GM20431 (cell line): Measurements from ENCODE around the gene GSC.
"Not testable (repeated sequence)": the region's sequence is repeated elsewhere in the genome, so short reads cannot be mapped to it uniquely, and the experiment has no call there.

Source experiments
- in situ Hi-C: fragments of 300-500 bp; cut with MseI, MboI; formaldehyde crosslinking; loops from one replicate; pipeline ENCODE4 v1.15.0; 2020; ENCODE audit warnings: low sequenced_read_pairs; ENCODE audit not compliant: unreplicated experiment

GSC gene

DNA sequence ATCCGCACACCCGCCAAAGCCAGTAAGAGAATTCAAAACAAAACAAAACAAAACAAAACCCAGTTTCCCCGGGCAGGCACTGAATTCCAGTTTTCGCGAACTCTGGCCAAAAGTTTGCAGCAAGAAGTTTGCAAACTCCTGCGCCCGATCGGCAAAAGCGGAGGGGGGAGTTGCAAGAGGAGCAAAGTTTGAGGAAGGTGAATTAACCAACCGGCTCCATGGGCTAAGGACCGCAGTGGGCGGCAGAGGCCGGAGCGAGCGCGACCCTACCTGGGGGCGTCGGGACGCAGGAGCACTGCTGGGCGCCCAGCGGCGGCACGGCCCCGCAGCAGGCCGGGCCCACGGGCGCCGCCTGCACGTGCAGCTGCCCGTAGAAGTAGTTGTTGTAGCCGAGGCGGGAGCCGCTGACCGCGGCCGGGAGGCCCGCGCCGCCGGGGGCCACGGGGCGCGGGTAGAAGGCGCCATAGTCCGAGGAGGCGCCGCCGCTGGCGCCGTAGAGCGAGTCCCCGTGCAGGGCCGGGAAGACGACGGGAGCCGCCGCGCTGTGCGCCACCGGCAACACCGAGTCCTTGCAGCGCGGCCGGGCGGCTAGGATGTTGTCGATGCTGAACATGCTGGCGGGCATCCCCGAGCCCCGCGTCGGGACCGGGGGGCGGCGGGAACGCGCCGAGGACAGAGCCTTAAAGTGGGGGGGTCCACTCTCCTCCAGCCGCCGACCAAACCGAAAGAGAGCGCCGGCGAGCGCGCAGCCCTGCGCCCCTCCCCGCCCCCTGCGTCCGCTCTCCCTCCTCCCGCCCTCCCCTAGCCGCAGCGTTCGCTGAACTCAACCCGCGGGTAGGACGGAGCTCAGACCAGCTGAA, at the start of gene GSC:
Gene GSC (minus strand): TSS at position 723 of the 860 bp plus-strand sequence. CDS start 98 bp downstream, at position 625.
- in situ Hi-C loops = no loop called here

DNA sequence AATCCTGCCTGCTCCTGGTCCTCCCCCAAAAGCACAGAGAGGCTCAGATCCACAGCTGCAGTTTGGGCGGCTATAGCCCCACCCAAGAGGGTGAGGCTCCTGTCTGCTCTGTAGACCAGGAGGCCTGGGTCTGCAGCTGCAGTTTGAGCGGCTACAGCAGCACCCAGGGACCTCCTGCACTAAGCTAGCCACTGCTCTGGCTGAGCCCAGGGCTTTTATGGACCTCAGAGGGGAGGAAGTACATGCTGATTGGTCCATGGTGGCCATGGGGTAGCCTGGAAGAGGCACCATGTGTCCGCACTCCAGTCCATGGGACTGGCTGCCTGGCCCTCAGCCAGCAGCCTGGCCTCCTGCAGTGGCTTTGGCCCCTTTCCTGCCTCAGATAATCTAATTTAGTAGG, 49.6 kb upstream of the GSC start:
- in situ Hi-C loops = no loop called here

DNA sequence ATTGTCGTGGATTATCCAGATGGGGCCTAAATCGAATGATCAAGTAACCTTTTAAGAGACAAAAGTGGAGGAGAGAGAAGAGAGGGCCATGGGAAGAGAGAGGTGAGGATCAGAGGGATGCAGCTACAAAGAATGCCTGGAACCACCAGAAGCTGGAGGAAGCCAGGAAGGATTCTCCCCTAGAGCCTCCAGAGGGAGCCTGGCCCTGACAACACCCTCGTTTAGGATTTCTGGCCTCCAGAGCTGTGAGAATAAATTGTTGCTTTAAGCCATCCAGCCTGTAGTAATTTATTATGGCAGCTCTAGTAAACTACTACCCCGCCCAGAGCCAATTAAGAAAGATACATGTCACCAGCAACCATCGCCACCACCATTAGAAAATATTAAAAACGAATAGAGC, 46.2 kb upstream of the GSC start:
- in situ Hi-C loops = no loop called here

DNA sequence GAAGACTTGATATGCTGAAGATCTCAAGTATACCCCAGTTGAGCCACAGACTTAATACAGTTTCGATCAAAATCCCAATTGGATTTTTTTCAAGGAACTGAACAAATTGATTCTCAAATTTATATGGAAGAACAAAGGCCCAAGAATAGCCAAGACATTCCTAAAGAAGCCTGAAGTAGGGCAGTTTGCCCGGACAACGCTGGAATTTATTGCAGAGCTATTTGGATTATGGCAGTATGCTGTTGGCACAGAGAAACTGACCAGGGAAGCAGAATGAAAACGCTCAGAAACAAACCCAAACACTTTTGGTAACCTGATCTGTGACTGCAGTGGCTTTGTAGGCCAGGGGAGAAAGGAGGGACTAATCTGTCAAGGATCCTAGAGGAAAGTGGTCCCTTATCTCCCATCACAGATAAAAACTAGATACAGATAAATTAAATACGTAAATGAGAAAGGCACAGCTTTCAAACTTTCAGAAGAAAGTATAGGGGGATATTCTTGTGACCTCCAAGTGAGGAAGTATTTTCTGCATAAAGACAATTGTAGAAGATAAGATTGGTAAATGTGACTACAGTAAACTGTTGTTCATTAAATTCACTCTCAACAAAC, 35.9 kb upstream of the GSC start:
- in situ Hi-C loops = no loop called here

DNA sequence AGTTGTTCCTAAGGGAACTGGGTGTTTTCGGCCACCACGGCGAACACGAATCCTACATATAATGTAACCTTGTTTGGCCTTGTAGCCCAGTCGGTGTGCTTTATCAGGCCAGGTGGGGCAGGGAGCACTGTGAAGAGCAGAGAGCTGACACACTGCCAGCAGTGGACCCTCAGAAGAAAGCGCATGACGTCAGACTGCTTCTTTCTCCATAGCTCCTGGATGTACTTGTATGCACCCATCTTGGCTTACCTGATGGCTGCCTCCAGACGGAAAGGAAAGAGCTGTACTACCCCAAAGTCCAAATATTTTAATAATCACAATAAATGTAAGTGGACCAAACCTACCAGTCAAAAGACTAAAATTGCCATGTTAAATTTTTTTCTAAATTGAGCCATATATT, 31.3 kb upstream of the GSC start:
- in situ Hi-C loops = no loop called here

DNA sequence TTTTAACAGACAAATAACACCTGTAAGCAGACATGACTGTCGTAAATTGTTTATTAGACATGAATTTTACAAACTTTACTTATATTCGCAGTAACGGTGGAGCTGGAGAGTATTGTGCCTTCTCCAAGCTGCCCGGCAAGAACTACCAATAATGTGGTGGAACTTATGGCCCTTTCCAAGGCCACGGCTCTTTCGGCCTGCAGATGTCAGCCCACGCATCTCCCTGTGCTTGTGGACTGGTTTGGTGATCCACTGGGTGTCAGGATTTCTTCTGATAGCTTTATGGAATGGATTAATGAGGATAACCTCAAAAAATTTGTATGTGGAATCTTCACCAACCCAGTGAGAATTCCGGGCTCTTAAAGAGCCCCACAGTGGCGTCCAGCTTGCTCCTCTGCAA, 30.9 kb upstream of the GSC start:
- in situ Hi-C loops = not testable (repeated sequence)

DNA sequence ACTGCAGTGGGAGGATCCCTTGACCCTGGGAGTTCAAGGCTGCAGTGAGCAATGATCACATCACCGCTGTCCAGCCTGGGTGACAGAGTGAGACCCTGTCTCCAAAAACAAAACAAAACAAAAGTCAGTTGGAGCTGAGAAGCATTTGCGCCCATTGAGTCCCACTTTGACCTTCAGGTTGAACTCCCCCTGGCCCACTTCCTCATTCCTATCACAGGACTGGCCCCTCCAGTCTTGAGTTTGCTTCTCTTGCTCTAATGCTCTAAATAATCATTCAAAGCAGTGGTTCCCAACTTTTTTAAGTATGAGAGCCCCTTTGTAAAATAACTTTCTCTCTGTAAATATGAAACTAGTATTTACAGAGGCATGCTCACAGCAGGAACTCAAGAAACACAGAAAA, 28.0 kb upstream of the GSC start:
- in situ Hi-C loops = no loop called here

DNA sequence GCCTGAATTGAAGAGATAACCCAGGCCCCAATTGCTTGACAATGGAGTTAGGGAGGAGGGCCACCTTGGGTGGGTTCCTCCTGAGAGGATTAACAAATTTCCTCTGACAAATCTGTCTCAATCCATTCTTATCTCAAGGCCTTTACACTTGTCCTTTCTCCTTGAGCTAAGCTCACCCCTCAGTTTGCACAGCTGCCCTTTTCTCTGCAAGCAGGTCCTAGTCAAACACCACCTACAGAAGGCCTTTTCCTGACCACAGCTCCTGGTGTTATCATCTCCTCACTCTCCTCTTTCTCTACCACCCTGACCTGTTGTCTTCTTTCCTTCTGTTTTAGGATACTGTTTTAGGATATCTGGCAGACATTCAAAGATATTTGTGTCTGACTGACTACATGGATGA, 26.4 kb upstream of the GSC start:
- in situ Hi-C loops = no loop called here

DNA sequence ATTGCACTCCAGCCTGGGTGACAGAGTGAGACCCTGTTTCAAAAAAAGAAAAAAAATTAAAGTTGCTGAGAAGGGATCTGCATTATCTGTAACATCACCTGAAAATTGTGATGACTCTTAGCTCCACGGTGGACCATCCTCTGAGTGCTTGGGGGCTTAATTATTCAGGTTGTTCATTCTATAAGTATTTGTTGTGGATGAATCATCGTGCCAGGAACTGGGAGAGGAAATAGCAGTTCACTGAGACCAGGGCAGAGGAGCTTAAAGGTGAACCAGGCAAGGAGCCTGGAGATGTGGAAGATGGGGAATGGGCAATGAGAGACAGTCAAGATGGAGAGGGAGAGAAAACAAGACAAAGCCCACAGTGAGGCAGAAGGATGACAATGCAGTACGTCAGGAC, 25.5 kb upstream of the GSC start:
- in situ Hi-C loops = no loop called here

DNA sequence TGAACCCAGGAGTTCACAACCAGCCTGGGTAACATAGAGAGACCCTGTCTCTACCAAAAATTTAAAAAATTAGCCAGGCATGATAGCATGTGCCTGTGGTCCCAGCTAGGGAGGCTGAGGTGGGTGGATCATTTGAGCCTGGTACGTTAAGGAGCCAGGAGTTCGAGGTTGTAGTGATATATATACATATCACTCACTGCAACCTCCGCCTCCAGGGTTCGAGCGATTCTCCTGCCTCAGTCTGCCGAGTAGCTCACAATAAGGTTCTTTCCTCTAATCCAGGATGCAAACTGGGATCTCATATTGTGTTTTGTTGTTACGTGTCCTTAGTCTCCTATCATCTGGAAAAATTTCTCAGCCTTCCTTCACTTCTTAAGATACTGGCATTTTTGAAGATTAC, 24.0 kb upstream of the GSC start:
- in situ Hi-C loops = no loop called here

DNA sequence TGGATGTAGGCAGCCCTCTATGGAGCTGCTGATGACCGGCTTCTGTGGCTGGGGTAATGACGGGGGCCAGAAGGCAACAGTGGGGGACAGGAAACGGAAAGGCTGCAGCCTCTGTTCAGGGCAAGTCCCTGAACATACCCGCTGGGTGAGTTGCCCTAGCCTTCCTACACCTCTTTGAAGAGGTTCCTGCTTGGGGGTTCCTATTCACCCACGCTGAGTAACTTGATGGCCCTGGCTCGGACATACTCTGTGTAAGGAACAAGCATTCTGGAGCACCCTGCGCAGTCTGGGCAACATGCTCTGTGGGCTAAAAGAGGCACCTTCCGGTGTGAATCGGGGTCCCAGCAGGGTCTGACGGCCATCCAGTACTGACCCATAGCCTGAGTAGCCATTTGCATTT, 17.7 kb upstream of the GSC start:
- in situ Hi-C loops = no loop called here

DNA sequence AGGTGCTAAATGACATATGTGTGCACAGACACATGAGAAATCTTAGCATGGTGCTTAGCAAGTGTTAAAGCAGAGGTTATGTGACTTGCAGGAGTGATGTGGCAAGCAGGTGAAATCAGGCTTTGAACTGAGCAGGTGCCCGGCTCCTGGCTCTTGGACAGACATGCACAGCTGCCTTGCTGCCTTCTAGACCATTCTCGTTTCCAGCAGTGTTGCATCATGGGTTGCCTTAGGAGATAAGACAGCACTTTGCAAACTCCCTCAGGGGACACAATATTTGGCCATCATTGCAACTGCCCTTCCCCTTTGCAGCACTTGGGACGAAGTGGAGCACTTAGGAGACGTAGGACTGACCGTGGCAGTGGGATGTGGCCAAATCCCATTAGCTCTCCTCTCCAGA, 17.2 kb upstream of the GSC start:
- in situ Hi-C loops = no loop called here

DNA sequence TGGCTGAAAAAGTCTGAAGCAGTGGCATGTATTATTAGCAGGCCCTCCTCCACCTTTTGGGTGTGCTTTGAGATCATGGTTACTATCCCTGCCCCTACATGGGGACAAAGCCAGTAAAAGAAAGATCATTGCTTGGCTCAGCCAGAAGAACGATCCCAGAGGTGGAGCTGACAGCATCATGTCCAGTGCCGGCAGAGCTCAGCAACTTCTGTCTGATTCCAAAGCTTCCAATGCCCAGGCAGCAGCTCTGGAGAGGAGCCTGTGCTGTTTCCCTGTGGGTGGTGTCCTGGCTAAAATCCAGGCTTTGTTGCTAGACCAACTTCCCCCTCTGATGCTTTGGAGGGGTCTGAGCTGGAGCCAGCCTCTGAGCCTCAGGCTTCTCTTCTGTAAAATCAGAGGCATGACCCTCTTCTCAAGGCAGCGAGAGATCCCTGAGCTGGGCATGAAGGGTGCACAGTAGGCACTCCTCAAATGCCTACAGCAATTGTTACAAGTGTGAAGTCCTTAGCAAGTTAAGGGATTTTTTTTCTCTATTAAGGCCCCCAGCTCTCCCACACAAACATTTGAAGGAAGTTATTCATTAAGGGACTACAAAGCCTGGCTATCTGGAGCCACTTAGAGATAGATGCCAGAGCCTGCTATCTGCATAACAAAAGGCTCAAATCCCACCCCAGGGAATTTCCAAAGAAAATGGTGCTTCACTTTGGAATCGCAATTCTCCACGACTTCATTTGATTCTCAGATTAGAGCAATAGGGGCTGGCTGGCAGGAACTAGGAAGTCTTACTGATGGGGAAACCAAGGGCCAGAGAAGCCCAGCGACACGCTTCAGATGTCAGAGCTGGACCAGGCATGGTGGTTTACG, 10.9 kb upstream of the GSC start:
- in situ Hi-C loops = no loop called here

DNA sequence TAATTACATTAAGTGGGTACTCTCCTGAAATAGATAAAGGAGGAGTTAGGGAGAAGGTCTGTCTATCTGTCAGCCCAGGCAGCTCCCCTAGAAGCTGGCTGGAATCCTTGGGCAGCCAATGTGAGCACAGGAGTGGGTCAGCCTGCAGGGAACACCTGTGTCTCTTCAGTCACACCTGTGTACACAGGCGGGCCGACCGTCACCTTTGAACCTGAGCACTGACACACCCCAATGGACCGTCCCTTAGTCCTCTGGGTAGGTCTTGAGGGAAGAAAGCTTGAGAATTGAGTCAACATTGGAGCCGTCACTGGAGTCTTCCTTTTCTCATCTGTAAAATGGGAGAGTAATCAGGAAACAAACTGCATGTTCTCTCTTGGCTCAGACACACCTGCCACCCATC, 9.8 kb upstream of the GSC start:
- in situ Hi-C loops = no loop called here

DNA sequence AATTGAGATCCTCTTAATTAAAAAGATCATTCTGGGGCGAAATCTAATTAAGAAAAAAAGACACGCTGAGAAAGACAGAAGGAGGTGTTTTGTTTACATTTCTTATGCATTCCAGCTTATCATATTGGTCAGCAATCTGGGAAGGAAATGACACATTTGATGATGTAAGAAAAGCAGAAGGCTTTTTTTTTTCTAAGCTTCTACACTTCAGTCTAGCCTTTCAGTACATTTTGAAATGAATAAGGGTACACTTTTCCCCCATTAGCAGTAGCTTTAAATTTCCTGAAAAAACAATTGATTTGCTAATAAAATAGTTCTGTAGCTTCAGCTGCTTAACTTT, 5.9 kb upstream of the GSC start:
- in situ Hi-C loops = no loop called here

DNA sequence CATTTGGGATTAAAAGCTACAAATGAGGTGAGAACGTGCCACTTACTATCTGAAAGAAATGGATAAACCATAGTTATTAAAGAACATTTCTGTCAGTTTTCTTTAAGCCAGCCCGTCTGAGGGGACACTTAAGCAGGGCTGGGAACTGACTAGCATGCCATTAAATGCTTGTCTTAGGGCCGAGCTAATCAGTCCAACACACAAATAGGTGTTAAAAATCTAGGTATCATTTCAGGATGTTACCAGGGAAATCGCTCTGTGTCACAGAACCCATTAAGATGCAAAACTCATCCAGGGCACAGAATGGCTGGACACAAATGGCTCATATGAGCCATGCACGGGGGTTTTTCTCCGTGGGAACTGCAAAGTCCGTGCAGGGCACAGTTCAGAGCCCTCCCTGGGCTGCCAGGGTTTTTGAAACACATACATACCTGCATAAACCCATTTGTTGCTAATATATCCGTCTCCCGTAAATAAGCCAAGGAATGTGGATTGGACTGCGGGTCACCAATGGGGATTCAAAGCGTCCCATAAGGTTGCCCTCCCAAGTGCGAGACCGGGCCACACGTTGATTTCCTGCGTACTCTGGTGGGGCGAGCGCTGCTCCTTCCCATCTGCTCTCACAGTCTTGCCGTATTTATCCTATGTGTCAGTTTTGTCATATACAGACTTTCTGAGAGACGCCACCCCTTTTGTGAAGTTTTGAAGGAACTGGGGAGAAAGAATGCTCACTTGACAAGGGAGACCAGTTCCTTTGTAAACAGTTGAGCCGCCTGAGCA, 5.4 kb upstream of the GSC start:
- in situ Hi-C loops = no loop called here

DNA sequence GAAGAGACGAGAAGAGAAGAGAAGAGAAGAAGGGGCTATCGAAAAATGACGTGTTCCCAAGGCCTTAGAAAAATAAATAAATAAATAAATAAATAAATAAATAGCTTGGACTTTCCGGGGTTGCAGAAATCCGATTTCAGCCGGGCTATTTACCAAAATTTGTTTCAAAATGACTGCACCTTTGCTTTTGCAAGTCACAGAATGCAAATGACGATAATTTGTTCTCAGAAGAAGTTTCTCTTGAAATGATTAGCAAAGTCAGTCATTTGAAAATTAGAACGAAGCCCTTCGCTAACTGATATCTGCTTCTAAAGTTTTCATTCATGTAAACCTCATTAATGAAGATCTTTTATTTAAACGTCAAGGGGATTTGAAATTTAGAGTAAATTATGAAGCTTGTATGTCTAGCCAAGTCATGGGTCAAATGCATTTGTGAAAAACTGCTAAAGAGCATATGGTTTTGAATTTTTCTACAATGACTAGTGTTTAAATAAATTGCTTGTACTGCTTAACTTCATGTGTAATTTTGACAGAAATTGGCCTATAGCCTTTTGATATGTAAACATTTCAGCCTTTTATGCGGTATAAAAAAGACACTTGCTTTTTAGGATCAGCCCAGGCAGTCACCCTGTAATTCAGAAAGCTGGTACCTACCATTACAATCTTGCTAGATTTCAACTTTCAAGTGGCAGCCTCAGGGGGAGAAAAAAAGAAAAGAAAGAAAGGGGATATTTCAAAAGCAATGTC, 4.6 kb upstream of the GSC start:
- in situ Hi-C loops = no loop called here

DNA sequence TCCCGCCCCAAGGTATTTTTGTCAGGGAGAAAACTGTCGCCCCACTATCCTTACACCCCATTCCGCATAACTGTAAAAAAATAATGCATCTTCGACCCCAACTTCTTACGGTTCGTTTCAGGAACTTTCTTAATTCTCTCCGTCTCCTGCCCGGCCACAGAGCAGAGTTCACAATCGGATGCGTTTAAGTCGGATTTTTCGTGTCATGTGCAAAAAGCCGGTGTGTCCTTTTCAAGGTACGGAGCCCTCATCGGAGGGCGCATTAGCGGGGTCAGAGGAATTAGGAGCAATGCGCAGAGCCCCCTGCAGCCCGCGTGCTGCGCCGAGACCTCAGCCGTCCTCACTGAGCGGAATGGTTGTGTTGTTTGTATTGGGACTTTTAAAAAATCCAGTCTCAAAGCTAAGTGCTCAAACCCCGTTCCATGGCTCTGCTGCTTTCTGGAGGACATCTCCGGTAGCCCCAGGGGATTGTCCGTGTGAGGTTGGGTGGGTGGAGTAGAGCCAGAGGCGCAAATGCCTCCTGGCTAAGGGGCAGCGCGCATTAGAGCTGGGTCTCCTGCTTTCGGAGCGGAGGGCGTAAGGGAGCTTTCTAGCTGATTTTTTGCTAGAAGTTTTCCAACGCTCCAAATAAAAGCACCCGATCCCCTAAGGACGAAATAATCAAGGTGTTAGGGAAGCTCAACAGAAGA, 3.9 kb upstream of the GSC start:
- in situ Hi-C loops = no loop called here

DNA sequence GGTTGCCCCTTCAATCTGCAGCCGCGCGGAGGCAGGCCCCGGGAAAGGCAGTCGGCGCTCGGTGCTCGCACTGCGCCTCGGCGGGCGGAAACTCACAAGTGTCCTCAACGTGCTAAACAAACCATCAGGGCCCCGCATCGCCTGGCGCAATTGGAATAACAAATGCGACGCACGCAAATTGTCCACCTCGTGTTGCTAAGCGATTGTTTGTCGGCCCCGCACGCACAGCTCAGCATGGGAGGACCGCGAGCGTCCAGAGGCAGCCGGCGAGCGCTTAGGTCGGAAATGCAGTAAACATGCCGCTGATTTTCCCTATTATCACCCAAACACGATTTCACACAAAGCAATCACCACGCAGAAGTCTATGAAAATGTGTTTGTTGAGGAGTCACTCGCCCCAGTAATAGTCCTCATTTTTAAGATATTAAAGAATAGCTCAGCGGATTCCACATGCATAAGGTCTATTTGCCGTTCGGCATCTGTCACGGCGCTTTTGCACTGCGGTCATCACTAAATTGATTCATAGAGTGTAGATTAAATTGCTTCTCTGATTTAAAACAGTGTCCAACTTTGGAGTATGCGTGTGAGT, 3.2 kb upstream of the GSC start:
- in situ Hi-C loops = no loop called here
